Effector memory CD4-positive, alpha-beta T cell (primary cell): ENCODE data around the gene ZNF439.
"Not testable (repeated sequence)": the region's sequence is repeated elsewhere in the genome, so short reads cannot be mapped to it uniquely, and the experiment has no call there.

ENCODE experiments used
- DNase-seq, 3 donors: peaks; one replicate each; pipeline ENCODE4 v3.0.0-alpha.2; 2020
- H3K27ac ChIP-seq: 2 replicates; pipeline ENCODE4 v1.7.0; 2013; ENCODE audit warnings: mild to moderate bottlenecking, low read length, moderate library complexity; ENCODE audit not compliant: insufficient read depth, poor library complexity, severe bottlenecking
- H3K27me3 ChIP-seq: replicated peaks from 2 replicates; pipeline ENCODE4 v1.7.0; 2013; ENCODE audit warnings: mild to moderate bottlenecking, low read length; ENCODE audit not compliant: insufficient read depth, control insufficient read depth, poor library complexity, severe bottlenecking
- H3K36me3 ChIP-seq: 2 replicates; pipeline ENCODE4 v1.7.0; 2013; ENCODE audit warnings: mild to moderate bottlenecking, low read length, moderate library complexity; ENCODE audit not compliant: control insufficient read depth, insufficient read depth
- H3K4me1 ChIP-seq: 2 replicates; pipeline ENCODE4 v1.7.0; 2013; ENCODE audit warnings: low read length, mild to moderate bottlenecking; ENCODE audit not compliant: control insufficient read depth, insufficient read depth, poor library complexity, severe bottlenecking
- H3K4me3 ChIP-seq: 2 replicates; pipeline ENCODE4 v1.7.0; 2013; ENCODE audit warnings: low read length, low read depth, mild to moderate bottlenecking; ENCODE audit not compliant: insufficient read depth, poor library complexity, severe bottlenecking
- H3K9me3 ChIP-seq: 2 replicates; pipeline ENCODE4 v1.7.0; 2013; ENCODE audit warnings: mild to moderate bottlenecking, low read length, moderate library complexity; ENCODE audit not compliant: control insufficient read depth
- total RNA-seq, 3 donors: gene quantifications; one replicate each; lab custom pipeline; 2026; lab: John Stamatoyannopoulos, UW

The ZNF439 gene
- total RNA-seq, result 5.4 to 12.0 (median 11.1) reads per million in 3 donors

GRCh38 chr19:11848594-11849469 lies at the start of gene ZNF439:
Gene ZNF439, plus strand, starts transcription at chr19:11848726. Its CDS starts 142 bp downstream, at chr19:11848868.
- Histone ChIP-seq H3K9me3 (peaks cover 1% of the 10 kb centered on the region), H3K27me3 (no peaks in the 10 kb centered on the region), H3K4me3 (peak within 1 kb of the TSS; percentile 65), H3K36me3 (peaks cover 5% of the 10 kb centered on the region), H3K27ac (peak within 1 kb of the TSS; percentile 42), H3K4me1 (no peaks in the 10 kb centered on the region)
- DNase-seq, result peak; percentile 65 to 82 (median 78)

GRCh38 chr19:11806354-11807098 lies 42.0 kb upstream of the ZNF439 start:
- Histone ChIP-seq H3K4me3 (no peak overlapping the region), H3K4me1 (no peaks in the 10 kb centered on the region), H3K9me3 (peaks cover 28% of the 10 kb centered on the region), H3K27me3 (no peaks in the 10 kb centered on the region), H3K27ac (no peak overlapping the region), H3K36me3 (peaks cover 4% of the 10 kb centered on the region)
- no peak for DNase-seq

GRCh38 chr19:11807099-11807380 lies 41.5 kb upstream of the ZNF439 start:
- H3K36me3 ChIP-seq, result peaks cover 4% of the 10 kb centered on the region
- DNase-seq, result no peak
- peaks cover 28% of the 10 kb centered on the region for H3K9me3 ChIP-seq
- H3K27ac ChIP-seq, result no peak overlapping the region
- H3K4me3 ChIP-seq, result no peak overlapping the region
- H3K27me3 ChIP-seq, result no peaks in the 10 kb centered on the region
- H3K4me1 ChIP-seq, result no peaks in the 10 kb centered on the region

GRCh38 chr19:11813703-11814028 lies 34.9 kb upstream of the ZNF439 start:
- no peaks in the 10 kb centered on the region for H3K27me3 ChIP-seq
- H3K36me3 ChIP-seq, result no peaks in the 10 kb centered on the region
- H3K4me1 ChIP-seq, result peaks cover 6% of the 10 kb centered on the region
- peak overlapping the region; percentile 90 for H3K4me3 ChIP-seq
- peak overlapping the region; percentile 54 for H3K27ac ChIP-seq
- no peak for DNase-seq
- no peaks in the 10 kb centered on the region for H3K9me3 ChIP-seq

- peak; percentile 60 to 76 (median 67) for DNase-seq
- no peaks in the 10 kb centered on the region for H3K9me3 ChIP-seq
Measured at GRCh38 chr19:11814029-11814699, 34.4 kb upstream of the ZNF439 start, which contains the start of gene ZNF440. Gene ZNF440, plus strand, starts transcription at chr19:11814273. Its CDS starts 175 bp downstream, at chr19:11814448.

GRCh38 chr19:11814700-11815035 lies 33.9 kb upstream of the ZNF439 start:
- Histone ChIP-seq H3K36me3 (no peaks in the 10 kb centered on the region), H3K27ac (peak overlapping the region; percentile 54), H3K4me3 (peak overlapping the region; percentile 90), H3K27me3 (no peaks in the 10 kb centered on the region), H3K4me1 (peaks cover 6% of the 10 kb centered on the region), H3K9me3 (no peaks in the 10 kb centered on the region)
- DNase-seq, result no peak

More at GRCh38 chr19:11814029-11814699, 34.4 kb upstream of the ZNF439 start, which contains the start of gene ZNF440:
- Histone ChIP-seq H3K27me3 (no peaks in the 10 kb centered on the region), H3K27ac (peak within 1 kb of the TSS; percentile 54), H3K4me3 (peak within 1 kb of the TSS; percentile 90), H3K4me1 (peaks cover 6% of the 10 kb centered on the region), H3K36me3 (no peaks in the 10 kb centered on the region)

GRCh38 chr19:11821474-11822109 lies 26.9 kb upstream of the ZNF439 start:
- Histone ChIP-seq H3K4me3 (no peak overlapping the region), H3K4me1 (no peaks in the 10 kb centered on the region), H3K36me3 (no peaks in the 10 kb centered on the region), H3K27ac (no peak overlapping the region), H3K9me3 (no peaks in the 10 kb centered on the region), H3K27me3 (no peaks in the 10 kb centered on the region)
- DNase-seq, result no peak

GRCh38 chr19:11828957-11829876 lies 19.3 kb upstream of the ZNF439 start:
- not testable (repeated sequence) for H3K4me1 ChIP-seq, H3K27ac ChIP-seq, H3K4me3 ChIP-seq, H3K27me3 ChIP-seq, DNase-seq
- Histone ChIP-seq H3K9me3 (peaks cover 11% of the 10 kb centered on the region), H3K36me3 (peaks cover 31% of the 10 kb centered on the region)
